T-helper 2 cell treated with Interferon-gamma antibody and Interleukin-4, amounts not matched to agents 100 ng/mL and 5 ng/mL, for 36 hours (primary cell): ENCODE results near the gene PRR9. TPM values are rescaled to one million over a fixed set of nuclear protein-coding genes. Genes with fewer than 3 reads are reported as not detected.
"Not testable (repeated sequence)": the region's sequence is repeated elsewhere in the genome, so short reads cannot be mapped to it uniquely, and the experiment has no call there.

Experiments used
- intact Hi-C: fragments of 100-400 bp; cut with micrococcal nuclease; formaldehyde crosslinking; loops from one replicate; pipeline ENCODE4 v1.15.1; 2023
- total RNA-seq: library from RNA; stranded (reverse); gene quantifications from 2 replicates; pipeline ENCODE4 v1.2.3, GENCODE V29; 2022

The PRR9 gene, protein sequence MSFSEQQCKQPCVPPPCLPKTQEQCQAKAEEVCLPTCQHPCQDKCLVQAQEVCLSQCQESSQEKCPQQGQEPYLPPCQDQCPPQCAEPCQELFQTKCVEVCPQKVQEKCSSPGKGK
- not detected in 2 replicates for total RNA-seq

DNA sequence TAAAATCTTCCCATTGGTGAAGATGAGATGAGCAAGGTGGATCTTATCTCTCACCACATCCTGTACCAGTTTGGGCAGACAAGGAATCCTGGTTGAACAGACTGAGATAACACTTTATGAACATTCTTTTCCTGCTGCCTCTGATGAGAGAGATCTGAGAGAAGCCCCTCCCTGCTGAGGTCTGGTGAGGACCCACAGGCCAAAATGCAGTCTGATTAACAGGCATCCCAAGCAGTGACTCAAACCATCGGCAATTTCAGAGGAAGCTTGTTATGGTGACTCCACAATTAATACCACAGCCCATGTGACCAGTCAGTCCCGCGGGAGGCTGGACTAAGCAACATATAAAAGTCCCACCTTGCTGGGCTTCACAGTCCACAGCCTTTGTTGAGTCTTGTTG lies at the start of gene PRR9:
Gene PRR9 (plus strand): TSS at position 373 of the 400 bp plus-strand sequence. CDS start 561 bp downstream, outside the sequence.
- intact Hi-C loops: no loop called here

DNA sequence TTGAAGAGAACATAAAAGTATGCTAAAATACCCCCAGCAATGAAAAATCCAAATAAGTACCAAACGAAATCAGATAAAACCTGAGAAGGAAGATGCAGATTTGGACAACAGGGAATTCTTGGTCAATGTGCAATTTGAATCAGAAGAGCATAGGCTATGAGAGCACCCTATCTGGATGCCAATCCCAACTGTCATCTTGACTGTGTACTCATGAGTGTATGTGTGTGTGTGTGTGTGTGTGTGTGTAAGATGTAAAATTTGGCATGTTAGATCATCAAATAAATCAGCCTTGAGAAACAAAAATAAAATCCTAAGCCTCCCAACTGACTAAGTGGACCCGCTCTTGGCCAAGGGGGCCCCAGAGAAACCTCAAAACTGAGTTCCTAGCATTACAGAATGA lies 48.7 kb upstream of the PRR9 start:
- intact Hi-C loops: no loop called here

DNA sequence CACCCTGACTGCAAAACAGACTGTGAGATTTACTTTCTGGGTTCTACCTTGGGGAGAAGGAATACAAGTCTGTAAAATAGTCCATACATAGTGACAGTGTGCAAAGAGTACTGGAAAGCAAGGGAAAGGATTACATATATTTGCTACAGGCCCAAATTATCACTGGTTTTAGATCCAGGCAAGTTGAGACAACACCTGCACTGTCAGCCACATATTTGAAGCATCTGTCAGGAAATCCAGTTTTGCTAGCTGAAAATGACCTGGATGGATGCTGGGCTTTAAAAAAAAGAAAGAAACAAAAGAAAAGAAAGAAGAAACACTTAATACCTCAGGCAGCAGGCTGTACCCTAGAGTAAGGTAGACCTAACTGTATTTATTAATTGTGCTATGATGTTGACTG lies 42.8 kb upstream of the PRR9 start:
- intact Hi-C loops: no loop called here

DNA sequence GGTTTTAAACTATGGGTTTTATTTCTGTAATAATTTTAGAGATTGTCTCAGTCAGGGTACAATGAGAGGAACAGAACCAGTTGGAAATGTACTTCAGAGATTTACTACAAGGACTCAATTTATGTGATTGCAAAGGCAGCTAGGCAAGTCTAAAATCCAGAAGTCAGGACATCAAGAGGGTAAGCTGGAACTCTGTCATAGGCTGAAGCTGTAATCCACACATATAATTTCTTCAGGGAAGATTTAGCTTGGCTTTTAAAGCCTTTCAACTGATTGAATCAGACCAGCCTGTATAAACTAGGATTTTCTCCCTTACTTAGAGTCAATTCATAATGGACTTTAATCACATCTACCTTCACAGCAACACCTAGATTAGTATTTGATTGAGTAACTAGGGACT lies 38.5 kb upstream of the PRR9 start:
- intact Hi-C loops: no loop called here

DNA sequence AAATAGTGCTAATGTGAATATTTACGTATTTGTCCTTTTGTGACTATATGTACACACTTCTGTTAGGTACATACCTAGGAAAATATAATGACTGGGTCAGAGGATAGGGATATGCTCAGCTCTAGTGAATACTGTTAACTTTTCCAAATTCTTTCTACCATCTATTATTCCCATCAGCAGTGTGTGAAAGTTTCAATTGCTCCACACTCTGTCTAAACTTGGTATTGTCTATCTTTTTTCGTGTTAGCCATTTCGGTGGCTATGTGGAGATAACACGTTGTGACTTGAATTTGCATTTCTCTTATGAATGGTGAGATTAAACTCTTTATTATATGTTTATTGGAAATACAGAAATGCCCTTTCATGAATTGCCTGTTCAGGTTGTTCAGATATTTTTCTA lies 36.8 kb upstream of the PRR9 start:
- intact Hi-C loops: no loop called here

DNA sequence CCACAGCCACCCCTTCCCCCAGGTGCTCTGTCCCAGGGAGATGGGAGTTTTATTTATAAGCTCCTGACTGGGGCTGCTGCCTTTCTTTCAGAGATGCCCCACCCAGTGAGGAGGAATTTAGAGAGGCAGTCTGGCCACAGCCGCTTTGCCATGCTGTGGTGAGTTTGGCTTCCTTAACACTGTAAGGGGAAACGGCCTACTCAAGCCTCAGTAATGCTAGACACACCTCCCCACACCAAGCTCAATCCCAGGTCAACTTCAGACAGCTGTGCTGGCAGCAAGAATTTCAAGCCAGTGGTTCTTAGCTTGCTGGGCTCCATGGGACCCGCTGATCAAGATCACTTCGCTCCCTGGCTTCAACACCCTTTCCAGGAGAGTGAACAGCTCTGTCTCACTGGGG lies 29.1 kb upstream of the PRR9 start:
- intact Hi-C loops: not testable (repeated sequence)

DNA sequence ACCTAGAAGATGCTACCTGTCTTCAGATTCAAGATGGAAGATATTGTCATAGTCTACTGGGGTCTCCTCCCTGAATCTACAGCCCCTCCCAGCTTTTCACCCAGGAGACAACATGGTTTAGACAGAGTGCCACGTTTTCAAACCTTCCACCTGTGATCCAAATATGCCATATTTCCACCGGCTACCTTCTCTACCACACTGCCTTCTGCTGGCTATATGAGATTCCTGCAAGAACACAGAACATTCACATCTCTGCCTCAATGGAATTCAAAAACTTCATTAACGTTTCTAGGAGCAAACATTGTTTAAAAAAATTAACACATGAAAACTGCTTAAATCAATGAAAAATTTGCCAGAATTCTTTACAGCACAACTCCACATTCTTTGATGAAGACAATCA lies 27.0 kb upstream of the PRR9 start:
- intact Hi-C loops: no loop called here

DNA sequence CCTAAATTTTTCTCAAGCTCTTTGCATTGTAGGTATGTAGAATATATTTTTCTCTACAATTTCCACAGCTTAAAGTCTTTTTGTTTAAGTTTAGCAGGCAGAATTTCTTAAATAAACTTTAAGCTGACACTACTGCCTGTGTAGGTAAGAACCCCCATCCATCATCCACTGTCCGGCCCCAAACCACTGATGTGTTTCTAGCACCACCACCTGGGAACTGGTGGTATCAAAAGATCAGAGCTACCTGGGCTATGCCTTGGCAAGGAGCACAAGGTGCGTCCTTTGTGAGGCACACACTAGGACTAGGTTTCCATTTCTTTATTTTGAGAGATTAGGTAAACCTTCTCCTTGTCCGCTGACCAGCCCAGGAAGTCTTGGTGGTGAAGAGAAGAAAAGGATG lies 24.7 kb upstream of the PRR9 start:
- intact Hi-C loops: no loop called here

DNA sequence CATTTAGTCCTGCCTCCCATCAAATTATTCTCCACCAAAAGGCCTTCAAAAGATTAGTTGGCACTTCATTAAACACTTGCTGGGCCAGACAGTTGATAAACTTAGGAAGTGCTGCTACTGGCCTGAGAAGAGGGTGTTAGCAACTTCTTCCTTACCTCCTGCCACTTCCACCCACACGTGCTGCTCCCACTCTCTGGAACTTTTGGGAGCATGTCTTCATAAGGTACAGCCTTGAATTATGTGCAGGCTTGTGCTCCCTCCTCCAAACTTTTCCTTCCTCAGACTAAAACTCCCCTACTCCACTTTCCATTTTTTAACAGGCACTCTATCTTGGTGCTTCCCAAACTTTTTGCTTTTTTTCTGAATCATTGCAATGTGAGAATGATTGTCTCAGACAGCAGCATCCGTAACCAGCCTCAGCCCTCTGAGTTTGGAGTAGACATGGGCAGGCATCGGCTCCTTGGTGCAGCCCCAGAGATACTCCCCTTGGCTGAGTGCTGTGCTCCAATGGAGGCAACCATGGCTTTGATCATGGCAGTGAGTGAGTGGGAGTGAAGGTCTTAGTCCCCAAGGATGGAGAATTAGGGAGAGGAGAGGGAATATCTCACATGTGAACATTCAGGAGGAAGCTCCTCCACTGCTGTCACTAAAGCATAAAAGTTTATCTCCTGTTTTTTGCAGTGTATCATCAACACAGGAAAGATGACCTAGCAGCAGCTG lies 22.9 kb upstream of the PRR9 start:
- intact Hi-C loops: no loop called here

DNA sequence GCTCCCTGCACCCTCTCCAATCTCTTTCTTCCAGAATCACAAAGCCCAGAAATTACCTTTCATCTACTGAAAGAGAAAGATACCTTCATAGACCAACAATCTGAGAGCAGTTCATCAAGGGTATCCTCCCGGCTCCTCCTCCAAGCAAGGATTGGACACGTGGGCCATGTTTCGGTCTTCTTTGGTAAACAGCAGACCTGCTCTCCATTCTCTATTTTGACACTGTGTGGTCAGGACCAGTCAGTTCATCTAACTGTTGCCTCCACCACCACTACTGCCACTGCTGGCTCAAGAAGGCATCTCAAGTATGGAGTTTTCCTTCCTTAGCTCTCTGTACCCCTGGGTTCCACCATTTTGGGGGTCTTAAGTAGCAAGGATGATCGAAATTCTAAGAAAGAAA lies 22.2 kb upstream of the PRR9 start:
- intact Hi-C loops: no loop called here

DNA sequence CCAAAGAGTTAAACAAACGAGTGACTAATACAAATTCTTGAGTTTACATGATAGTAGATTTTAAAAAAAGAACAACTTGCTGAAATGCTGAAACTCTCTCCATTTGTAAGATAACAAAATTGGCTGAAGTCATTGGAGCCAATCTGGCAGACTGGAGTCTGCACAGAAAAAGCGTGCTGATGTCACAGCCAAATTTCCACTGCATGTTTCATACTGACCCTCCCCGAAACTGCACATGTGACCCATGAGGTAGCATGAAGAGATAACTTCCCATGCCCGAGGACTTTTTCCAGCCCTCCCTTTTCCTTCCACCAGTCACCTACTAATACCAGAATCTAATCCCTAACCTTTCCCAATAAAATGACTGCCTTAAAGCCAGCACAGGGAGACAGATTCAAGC lies 15.4 kb upstream of the PRR9 start:
- intact Hi-C loops: no loop called here

DNA sequence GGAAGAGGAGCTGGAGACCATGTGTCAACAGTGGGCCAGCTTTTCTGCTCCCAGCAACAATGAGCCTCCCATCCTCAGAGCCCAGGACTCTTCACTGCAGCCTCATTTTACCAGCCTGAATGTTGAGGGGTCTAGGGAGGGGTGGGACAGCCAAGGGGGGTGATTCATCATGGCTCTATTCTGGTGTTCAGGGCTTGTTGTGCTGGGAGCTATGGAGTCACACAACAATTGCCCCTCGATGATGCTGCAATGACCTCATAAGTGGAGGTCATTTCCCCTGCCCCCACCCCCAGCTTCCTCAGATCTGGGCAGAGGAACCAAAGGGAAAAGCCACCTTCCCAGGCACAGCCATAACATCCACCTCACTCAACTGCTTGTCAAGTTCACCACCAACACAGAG lies 14.3 kb upstream of the PRR9 start, which contains the start of gene LELP1:
Gene LELP1 (plus strand): TSS at position 301 of the 400 bp plus-strand sequence. CDS start 1,278 bp downstream, outside the sequence.
- intact Hi-C loops: no loop called here

DNA sequence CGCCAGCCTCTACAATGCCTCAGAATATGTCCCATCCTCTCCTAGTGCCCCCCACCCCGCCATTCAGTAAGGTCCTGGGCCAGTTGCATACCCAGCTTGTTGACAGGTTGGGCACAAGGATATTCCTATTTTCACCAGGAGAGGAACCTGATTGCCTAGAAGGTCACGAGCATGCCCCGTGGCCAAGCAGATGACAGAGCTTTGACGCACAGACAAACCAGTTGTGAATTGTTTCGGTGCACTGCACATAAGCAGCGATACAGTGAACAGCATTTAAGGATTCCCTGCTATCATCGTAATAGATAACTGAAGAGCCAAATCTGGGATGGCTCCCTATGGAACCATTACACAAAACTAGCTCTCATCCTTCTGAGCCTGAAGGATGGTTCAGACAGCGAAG lies 10.8 kb upstream of the PRR9 start:
- intact Hi-C loops: no loop called here

DNA sequence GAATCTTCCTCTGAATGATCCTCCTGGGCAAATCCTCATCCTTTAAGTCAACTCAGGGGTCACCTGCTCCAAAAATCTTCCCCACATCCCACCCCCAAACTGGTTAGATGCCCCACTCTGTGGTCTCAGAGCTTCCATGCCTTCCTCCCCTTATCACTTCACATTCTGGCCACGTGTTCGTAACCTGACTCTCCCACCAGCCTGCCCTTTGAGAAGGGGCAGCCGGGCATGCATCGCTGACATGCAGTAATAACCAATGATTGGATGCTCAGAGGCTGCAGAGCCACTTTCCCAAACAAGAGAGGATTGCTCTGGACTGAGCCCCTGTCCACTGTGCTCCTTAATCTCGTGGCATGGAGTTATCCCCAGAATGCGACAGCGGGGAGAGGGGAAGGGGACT lies 7.2 kb upstream of the PRR9 start:
- intact Hi-C loops: no loop called here

DNA sequence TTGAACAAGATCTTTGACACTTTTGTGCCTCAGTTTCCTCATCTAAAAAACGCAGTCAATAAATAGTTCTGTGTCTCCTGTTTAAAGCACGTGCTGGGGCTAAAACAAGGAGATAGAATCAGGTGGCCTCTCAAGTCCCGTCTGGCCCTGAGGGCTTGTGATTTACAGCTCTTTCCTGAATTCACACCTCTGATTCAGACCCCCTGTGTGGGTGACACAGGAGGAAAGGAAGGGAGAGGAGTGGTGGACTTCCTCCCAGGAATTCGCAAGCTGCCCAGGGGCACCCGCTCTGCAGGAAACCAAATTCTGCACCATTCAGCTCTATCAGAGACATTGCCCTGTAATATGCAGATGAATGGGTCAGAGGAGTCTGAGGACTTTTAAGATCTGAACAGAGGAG lies 5.2 kb upstream of the PRR9 start:
- intact Hi-C loops: no loop called here

DNA sequence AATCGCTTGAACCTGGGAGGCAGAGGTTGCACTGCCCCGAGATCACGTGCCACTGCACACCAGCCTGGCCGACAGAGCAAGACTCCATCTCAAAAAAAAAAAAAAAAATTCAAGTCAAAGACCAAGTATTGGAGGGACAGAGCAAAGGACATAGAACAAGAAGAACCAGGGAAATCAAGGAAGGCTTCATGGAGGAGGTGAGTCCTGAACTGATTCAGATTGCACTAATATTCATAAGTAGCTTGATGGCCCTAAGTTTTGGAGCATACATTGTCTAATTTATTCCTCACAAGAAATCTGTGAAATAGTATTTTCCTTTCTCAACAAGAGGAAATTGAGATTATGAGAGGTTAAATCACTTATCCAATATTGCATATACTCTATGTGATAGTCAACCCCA lies 3.9 kb upstream of the PRR9 start:
- intact Hi-C loops: no loop called here

DNA sequence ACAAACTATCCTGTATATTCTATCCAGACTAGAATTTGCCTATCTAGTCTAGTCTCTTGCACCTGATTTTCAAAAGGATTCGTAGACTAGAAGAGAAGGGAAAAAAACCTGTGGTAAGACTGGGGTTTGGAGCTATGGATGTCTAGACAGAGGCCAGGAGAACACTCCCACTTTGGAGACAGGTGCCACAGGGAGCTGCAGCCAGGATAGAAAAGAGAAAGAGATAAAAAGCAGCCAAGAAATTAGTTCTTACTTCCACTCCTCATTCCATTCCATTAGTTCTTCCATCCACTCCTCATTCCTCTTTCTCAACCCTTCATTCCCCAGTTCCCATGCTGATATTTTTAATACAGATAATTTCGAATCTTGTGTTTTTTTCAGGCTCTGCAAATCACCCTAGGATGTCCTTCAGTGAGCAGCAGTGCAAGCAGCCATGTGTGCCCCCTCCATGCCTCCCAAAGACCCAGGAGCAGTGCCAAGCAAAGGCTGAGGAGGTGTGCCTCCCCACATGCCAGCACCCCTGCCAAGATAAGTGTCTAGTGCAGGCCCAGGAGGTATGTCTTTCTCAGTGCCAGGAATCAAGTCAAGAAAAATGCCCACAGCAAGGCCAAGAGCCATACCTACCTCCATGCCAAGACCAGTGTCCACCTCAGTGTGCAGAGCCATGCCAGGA lies 496 bp downstream of the PRR9 start:
- intact Hi-C loops: no loop called here

DNA sequence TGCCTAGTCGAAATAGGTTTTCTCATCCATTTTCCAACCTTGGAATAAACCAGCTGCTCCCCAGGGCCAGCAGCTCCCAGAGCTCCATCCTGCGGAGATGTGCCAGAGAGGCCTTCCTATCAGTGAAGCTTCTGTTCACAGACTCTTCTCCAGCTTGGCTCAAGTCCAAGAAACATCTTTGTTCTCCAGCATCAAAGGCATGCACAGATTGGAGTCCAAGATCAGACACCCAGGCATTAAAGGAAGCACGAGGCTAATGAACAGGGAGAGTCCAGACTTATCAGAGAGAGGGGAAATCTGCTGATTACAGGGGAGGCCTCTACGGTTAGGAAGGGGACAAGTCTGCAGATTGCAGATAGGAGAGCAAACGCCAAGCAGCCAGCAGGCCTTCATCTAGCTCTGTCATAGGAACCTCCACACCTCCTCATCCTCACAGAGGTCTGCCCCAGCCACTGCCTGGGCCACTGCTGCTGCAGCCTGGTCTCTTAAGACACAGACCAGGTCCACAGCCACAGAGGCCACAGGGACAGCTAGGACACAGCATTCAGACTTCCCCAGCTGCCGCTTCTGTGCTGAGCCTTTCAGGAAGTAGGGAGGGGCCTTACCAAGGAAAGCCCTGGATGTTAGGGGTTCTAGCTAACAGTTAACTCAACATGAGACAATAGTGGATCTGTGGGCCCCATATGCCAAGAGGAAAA lies 3.4 kb downstream of the PRR9 start:
- intact Hi-C loops: loop anchor here (5.0 kb wide), 1 partner anchor 568 kb away; no protein-coding TSS in a partner anchor

DNA sequence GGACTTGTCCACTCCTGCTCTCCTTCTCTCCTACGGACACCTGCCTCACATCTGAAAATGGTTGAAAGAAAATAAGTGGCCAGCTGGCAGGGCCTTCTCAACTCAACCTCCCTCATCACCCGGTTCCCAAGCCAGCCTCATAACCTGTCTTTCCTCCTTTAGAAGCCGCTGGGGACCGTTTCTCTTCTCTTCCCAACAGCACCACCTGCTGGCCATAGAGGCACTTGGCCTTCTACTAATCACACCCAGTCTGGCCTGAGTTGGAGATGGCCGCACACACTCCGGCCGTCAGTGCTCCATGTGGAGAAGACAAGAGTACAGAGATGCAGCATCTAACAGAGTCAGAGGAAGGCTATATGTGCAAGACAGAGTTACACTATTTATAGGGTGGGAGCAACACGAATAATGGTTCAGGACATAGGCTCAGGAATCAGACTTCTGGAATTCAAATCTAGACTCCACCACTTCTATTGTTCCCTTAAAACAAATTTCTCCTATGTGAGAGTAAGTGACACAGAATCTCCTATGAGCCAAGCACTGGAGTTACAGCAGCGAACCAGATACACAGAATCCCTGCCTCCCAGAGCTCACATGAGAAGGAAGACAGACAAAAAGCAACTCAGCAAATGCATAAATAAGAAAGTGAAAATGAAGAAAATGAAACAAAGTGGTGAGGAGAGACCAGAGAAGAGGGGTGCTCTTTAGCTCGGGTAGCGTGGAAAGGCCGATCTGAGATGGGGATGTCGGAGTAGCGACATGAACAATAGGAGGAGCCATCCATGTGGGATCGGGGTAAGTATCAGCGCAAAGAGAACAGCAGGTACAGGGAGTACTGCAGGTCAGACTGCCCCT lies 5.9 kb downstream of the PRR9 start:
- intact Hi-C loops: loop anchor here (2.0 to 5.0 kb wide), 2 partner anchors 354 to 571 kb away; no protein-coding TSS in a partner anchor

DNA sequence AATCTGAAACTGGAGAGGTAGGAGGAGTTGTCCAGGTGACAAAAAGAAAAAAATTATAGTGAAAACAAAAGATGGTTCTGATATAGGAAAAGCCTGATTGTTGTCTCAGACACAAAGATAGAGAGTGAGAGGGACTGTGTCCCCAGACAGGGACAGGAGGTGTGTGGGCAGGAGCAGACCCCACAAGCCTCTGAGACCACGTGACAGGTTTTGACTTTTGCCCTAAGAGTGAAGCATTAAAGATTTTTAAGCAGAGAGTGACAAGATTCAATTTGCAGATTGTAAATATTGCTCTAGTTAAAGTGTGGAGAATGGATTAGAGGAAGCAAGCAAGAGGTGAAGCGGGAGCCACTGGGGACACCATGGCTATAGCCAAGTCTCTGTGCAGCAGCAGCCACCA lies 10.4 kb downstream of the PRR9 start:
- intact Hi-C loops: no loop called here

DNA sequence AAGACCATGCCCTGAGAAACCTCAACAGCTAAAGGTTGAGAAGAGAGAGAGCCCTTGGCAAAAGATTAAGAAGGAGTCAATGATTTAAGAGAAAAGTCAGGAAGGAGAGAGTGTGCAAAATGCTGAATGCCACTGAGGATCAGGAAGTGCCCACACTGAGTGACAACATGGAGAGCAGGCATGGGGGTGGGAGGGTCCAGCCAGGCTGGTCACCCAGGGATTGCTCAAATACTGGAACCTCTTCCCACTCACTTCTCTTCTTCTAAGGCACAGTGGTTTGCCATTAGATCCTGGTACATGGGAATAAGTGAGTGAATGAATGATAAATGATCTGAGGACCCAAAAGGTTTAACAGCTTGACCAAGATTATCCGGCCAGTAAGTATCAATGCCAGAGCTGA lies 11.1 kb downstream of the PRR9 start:
- intact Hi-C loops: no loop called here
